Tibial artery (tissue), 4 donors: Measurements from ENCODE around the gene ZNF688.
"Not testable (repeated sequence)": the region's sequence is repeated elsewhere in the genome, so short reads cannot be mapped to it uniquely, and the experiment has no call there.

Experiments used
- DNase-seq, 2 donors: peaks; one replicate each; pipeline ENCODE4 v3.0.0-alpha.2; 2019
- H3K27ac ChIP-seq, 2 donors: fragments of 200-600 bp; sonication (generic) in 1 of 2; 1 replicate in 1 of 2; 2 replicates in 1 of 2; pipeline ENCODE4 v1.5.1; 2018 to 2019; ENCODE audit warnings: mild to moderate bottlenecking in 1 of 2
- H3K27me3 ChIP-seq, 2 donors: fragments of 200-600 bp; sonication (generic) in 1 of 2; one replicate each; pipeline versions ENCODE4 v1.5.1 to v1.6.0; 2016 to 2019
- H3K36me3 ChIP-seq, 3 donors: fragments of 200-600 bp; sonication (generic) in 2 of 3; one replicate each; pipeline ENCODE4 v1.5.1; 2016 to 2019; ENCODE audit warnings: mild to moderate bottlenecking in 2 of 3
- H3K4me1 ChIP-seq, 4 donors: fragments of 200-600 bp; sonication (generic) in 2 of 4; 1 replicate in 3 of 4; 2 replicates in 1 of 4; pipeline ENCODE4 v1.5.1; 2016 to 2019
- H3K4me3 ChIP-seq, 2 donors: fragments of 200-600 bp; sonication (generic) in 1 of 2; 1 replicate in 1 of 2; 2 replicates in 1 of 2; pipeline ENCODE4 v1.5.1; 2018 to 2019; ENCODE audit warnings: mild to moderate bottlenecking in 2 of 2
- H3K9me3 ChIP-seq, 3 donors: fragments of 200-600 bp; sonication (generic) in 1 of 3; one replicate each; pipeline ENCODE4 v1.5.1; 2016 to 2019
- intact Hi-C: fragments of 100-400 bp; cut with DNase I; formaldehyde crosslinking; loops from one replicate; pipeline ENCODE4 v1.15.0; 2023; ENCODE audit warnings: low total_unique reads
- TF ChIP-seq, protein P1 (sequence below), 2 experiments: fragments of 200-600 bp in 1 of 2; fragments of 450-650 bp in 1 of 2; IDR thresholded peaks; one replicate each; pipeline ENCODE4 v1.5.1; 2017 to 2019; ENCODE audit warnings: antibody characterized with exemption in 2 of 2, mild to moderate bottlenecking in 1 of 2, moderate library complexity in 1 of 2

The ZNF688 gene

GRCh38 chr16:30600215-30600614 lies 28.7 kb upstream of the ZNF688 start:
- H3K27me3 ChIP-seq, result no peaks in the 10 kb centered on the region
- intact Hi-C loops, result no loop called here
- TF ChIP-seq, protein P1, sequence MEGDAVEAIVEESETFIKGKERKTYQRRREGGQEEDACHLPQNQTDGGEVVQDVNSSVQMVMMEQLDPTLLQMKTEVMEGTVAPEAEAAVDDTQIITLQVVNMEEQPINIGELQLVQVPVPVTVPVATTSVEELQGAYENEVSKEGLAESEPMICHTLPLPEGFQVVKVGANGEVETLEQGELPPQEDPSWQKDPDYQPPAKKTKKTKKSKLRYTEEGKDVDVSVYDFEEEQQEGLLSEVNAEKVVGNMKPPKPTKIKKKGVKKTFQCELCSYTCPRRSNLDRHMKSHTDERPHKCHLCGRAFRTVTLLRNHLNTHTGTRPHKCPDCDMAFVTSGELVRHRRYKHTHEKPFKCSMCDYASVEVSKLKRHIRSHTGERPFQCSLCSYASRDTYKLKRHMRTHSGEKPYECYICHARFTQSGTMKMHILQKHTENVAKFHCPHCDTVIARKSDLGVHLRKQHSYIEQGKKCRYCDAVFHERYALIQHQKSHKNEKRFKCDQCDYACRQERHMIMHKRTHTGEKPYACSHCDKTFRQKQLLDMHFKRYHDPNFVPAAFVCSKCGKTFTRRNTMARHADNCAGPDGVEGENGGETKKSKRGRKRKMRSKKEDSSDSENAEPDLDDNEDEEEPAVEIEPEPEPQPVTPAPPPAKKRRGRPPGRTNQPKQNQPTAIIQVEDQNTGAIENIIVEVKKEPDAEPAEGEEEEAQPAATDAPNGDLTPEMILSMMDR (IDR thresholded peaks at IDR 0.05), result no peak
- H3K36me3 ChIP-seq, result peaks cover 17 to 34% (median 22%) of the 10 kb centered on the region in 3 donors
- no peaks in the 10 kb centered on the region for H3K9me3 ChIP-seq
- no peak for DNase-seq
- no peak overlapping the region for H3K27ac ChIP-seq
- H3K4me3 ChIP-seq, result no peak overlapping the region
- no peaks in the 10 kb centered on the region for H3K4me1 ChIP-seq

GRCh38 chr16:30592871-30593270 lies 21.4 kb upstream of the ZNF688 start:
- Histone ChIP-seq H3K4me3 (no peak overlapping the region), H3K4me1 (no peaks in the 10 kb centered on the region), H3K9me3 (no peaks in the 10 kb centered on the region), H3K27ac (no peak overlapping the region), H3K36me3 (no peaks in the 10 kb centered on the region), H3K27me3 (no peaks in the 10 kb centered on the region)
- intact Hi-C loops, result no loop called here
- TF ChIP-seq, protein P1 (IDR thresholded peaks at IDR 0.05), result no peak
- DNase-seq, result no peak

DNA sequence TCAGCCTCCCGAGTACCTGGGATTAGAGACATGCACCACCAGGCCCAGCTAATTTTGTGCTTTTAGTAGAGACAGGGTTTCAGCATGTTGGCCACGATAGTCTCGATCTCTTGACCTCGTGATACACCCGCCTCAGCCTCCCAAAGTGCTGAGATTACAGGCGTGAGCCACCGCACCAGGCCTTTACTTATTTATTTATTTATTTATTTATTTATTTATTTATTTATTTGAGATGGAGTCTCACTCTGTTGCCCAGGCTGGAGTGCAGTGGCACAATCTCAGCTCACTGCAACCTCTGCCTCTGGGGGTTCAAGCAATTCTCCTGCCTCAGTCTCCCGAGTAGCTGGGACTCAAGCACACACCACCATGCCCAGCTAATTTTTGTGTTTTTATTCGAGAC lies 19.4 kb upstream of the ZNF688 start:
- H3K9me3 ChIP-seq, H3K4me3 ChIP-seq, H3K4me1 ChIP-seq, DNase-seq, H3K27ac ChIP-seq, H3K27me3 ChIP-seq, intact Hi-C loops, H3K36me3 ChIP-seq: not testable (repeated sequence)

DNA sequence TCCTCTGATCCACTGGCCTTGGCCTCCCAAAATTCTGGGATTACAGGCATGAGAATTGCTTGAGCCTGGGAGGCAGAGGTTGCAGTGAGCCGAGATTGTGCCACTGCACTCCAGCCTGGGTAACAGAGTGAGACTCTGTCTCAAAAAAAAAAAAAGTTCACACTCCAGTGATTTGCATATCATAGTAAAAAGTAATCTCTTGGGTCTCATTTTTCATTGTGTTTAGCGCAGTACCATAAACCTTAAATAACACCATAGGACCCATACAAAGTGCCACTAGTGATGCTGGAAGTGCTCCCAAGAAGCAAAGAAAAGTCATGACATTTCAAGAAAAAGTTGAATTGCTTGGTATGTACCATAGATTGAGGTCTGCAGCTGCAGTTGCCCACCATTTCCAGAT lies 18.1 kb upstream of the ZNF688 start:
- H3K27me3 ChIP-seq, H3K9me3 ChIP-seq, H3K4me3 ChIP-seq, H3K27ac ChIP-seq, H3K36me3 ChIP-seq, DNase-seq, intact Hi-C loops: not testable (repeated sequence)
- H3K4me1 ChIP-seq, result peaks cover 0 to 13% (median 9%) of the 10 kb centered on the region in 4 donors

DNA sequence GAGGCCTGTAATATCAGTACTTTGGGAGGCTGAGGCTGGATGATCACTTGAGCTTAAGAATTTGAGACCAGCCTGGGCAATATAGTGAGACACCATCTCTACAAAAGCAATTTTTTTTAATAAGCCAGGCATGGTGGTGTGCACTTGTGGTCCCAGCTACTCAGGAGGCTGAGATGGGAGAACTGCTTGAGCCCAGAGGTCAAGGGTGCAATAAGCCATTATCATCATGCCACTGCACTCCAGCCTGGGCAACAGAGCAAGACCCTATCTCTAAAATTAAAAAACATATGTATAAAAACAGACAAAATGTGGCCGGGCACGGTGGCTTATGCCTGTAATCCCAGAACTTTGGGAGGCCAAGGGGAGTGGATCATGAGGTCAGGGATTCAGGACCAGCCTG lies 17.1 kb upstream of the ZNF688 start:
- no peak for DNase-seq
- Histone ChIP-seq H3K4me3 (no peak overlapping the region), H3K4me1 (peaks cover 0 to 21% (median 18%) of the 10 kb centered on the region in 4 donors), H3K27ac (no peak overlapping the region), H3K27me3 (no peaks in the 10 kb centered on the region), H3K36me3 (peaks cover 0 to 5% (median 0%) of the 10 kb centered on the region in 3 donors), H3K9me3 (no peaks in the 10 kb centered on the region)
- intact Hi-C loops, result no loop called here
- TF ChIP-seq, protein P1 (IDR thresholded peaks at IDR 0.05), result no peak

- H3K4me3 ChIP-seq, result peak within 1 kb of the TSS; percentile 76 to 77
- TF ChIP-seq, protein P1 (IDR thresholded peaks at IDR 0.05), result peak in 1 of 2 experiments; percentile 41
Observed at GRCh38 chr16:30585400-30586191, 14.1 kb upstream of the ZNF688 start, which contains the start of gene ZNF785. Gene ZNF785, minus strand, starts transcription at chr16:30585697. Its CDS starts 86 bp downstream, at chr16:30585611.

More at GRCh38 chr16:30585400-30586191, 14.1 kb upstream of the ZNF688 start, which contains the start of gene ZNF785:
- H3K27me3 ChIP-seq, result no peaks in the 10 kb centered on the region
- peaks cover 0 to 39% (median 24%) of the 10 kb centered on the region in 4 donors for H3K4me1 ChIP-seq
- H3K9me3 ChIP-seq, result no peaks in the 10 kb centered on the region
- intact Hi-C loops, result no loop called here
- H3K36me3 ChIP-seq, result peaks cover 18 to 35% (median 25%) of the 10 kb centered on the region in 3 donors
- peak; percentile 99 for DNase-seq
- H3K27ac ChIP-seq, result peak within 1 kb of the TSS; percentile 86 to 96
